Epithelial cell of esophagus (primary cell): Measurements from ENCODE around the gene CDK5.
"Not testable (repeated sequence)": the region's sequence is repeated elsewhere in the genome, so short reads cannot be mapped to it uniquely, and the experiment has no call there.

ENCODE experiments used
- DNase-seq: peaks from one replicate; pipeline ENCODE4 v3.0.0; 2010; ENCODE audit warnings: low read depth
- H3K4me3 ChIP-seq: 2 replicates; pipeline ENCODE4 v1.5.1; 2011; ENCODE audit warnings: mild to moderate bottlenecking, low read length, control low read depth
- CTCF ChIP-seq: IDR thresholded peaks from 2 replicates; pipeline ENCODE4 v1.5.1; 2011; ENCODE audit warnings: low read depth, mild to moderate bottlenecking, low read length, control low read depth, inconsistent platforms; ENCODE audit not compliant: insufficient read depth; ENCODE audit errors: missing control alignments

The CDK5 gene

GRCh38 chr7:151028948-151029501 is 28.7 kb downstream of the CDK5 start:
- peak overlapping the region; percentile 82 for H3K4me3 ChIP-seq
- TF ChIP-seq CTCF = no peak
- no peak for DNase-seq

GRCh38 chr7:151028131-151028947 is 29.4 kb downstream of the CDK5 start, which contains the start of gene ABCB8:
ABCB8 (plus strand) TSS chr7:151028450; CDS start chr7:151028516, 66 bp downstream.
- peak; percentile 37 for TF ChIP-seq CTCF
- H3K4me3 ChIP-seq = peak within 1 kb of the TSS; percentile 82
- DNase-seq = peak; percentile 99

GRCh38 chr7:151027728-151028130 is 30.0 kb downstream of the CDK5 start:
- DNase-seq = not testable (repeated sequence)
- peak overlapping the region; percentile 82 for H3K4me3 ChIP-seq

GRCh38 chr7:151026771-151027727 is 30.6 kb downstream of the CDK5 start:
- peak; percentile 36 for DNase-seq
- not testable (repeated sequence) for H3K4me3 ChIP-seq

GRCh38 chr7:151025924-151026671 is 31.6 kb downstream of the CDK5 start:
- TF ChIP-seq CTCF = no peak
- no peak overlapping the region for H3K4me3 ChIP-seq
- peak; percentile 88 for DNase-seq

- no peak within 1 kb of the TSS for H3K4me3 ChIP-seq
- TF ChIP-seq CTCF = no peak
- DNase-seq = peak; percentile 43
These were observed 33.2 kb downstream of the CDK5 start, which contains the start of gene ATG9B for GRCh38 chr7:151024435-151025056. ATG9B (minus strand) TSS chr7:151024494; CDS start chr7:151024423, 71 bp downstream.

- H3K4me3 ChIP-seq = no peak overlapping the region
- no peak for DNase-seq
- no peak for TF ChIP-seq CTCF
These were observed 34.5 kb downstream of the CDK5 start for GRCh38 chr7:151023232-151023631.
